ENCODE measurements around the gene SREK1. TPM values are rescaled to one million over a fixed set of nuclear protein-coding genes. Genes with fewer than 3 reads are reported as not detected.

SREK1 gene
- total RNA-seq, 1 donor from 2014 or later: 31.6 TPM

DNA sequence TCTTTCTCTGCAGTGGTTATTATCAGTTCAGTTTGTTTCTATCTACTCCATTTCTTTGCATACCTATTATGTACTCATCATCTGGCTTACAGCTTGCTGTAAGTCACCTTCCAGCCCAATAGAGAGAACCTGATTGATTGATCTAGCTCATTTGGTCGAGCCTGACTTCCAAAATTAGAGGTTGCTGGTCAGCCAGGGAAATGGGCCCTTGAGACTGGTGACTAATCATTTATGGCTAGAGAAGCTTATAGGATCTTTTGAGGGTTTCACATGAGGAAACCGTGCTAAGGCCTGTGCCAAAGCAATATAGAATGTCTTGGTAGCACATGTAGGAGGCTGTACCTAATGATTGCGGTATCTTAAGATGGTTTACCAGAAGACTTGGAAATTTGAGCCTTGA, 5.8 kb downstream of the SREK1 start:
- TF ChIP-seq, protein P1, sequence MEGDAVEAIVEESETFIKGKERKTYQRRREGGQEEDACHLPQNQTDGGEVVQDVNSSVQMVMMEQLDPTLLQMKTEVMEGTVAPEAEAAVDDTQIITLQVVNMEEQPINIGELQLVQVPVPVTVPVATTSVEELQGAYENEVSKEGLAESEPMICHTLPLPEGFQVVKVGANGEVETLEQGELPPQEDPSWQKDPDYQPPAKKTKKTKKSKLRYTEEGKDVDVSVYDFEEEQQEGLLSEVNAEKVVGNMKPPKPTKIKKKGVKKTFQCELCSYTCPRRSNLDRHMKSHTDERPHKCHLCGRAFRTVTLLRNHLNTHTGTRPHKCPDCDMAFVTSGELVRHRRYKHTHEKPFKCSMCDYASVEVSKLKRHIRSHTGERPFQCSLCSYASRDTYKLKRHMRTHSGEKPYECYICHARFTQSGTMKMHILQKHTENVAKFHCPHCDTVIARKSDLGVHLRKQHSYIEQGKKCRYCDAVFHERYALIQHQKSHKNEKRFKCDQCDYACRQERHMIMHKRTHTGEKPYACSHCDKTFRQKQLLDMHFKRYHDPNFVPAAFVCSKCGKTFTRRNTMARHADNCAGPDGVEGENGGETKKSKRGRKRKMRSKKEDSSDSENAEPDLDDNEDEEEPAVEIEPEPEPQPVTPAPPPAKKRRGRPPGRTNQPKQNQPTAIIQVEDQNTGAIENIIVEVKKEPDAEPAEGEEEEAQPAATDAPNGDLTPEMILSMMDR (IDR thresholded peaks at IDR 0.05): no peak
- H3K4me1 ChIP-seq: peaks cover 0 to 6% of the 10 kb centered on the region in 2 donors
- no peaks in the 10 kb centered on the region for H3K27me3 ChIP-seq
- no peak overlapping the region for H3K27ac ChIP-seq
- DNase-seq (ENCODE audit: low spot score in 2 of 2): no peak
- no peaks in the 10 kb centered on the region for H3K9me3 ChIP-seq
- H3K36me3 ChIP-seq: no peaks in the 10 kb centered on the region
- intact Hi-C loops (cut with DNase I): no loop called here
- no peak overlapping the region for H3K4me3 ChIP-seq

DNA sequence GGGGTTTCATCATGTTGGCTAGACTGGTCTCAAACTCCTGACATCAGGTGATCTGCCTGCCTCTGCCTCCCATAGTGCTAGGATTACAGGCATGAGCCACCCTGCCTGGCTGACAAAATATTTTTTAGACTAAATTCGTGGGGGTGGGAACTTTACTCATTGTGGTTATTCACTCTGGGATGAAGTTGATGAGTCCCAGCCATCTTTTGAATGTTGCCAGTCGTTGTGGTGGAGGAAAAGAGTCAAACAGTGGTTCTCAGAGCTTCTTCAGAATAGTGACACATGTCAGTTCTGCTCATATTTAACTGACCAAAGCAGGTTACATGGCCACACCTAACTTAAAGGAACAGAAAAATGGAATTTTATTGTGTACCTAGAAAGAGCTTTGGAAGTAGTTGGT, 6.9 kb downstream of the SREK1 start:
- Histone ChIP-seq H3K27me3 (no peaks in the 10 kb centered on the region), H3K36me3 (no peaks in the 10 kb centered on the region), H3K27ac (no peak overlapping the region), H3K4me3 (no peak overlapping the region), H3K9me3 (no peaks in the 10 kb centered on the region), H3K4me1 (peaks cover 0 to 6% of the 10 kb centered on the region in 2 donors)
- TF ChIP-seq, protein P1 (IDR thresholded peaks at IDR 0.05): no peak
- intact Hi-C loops (cut with DNase I): no loop called here
- DNase-seq (ENCODE audit: low spot score in 2 of 2): no peak

DNA sequence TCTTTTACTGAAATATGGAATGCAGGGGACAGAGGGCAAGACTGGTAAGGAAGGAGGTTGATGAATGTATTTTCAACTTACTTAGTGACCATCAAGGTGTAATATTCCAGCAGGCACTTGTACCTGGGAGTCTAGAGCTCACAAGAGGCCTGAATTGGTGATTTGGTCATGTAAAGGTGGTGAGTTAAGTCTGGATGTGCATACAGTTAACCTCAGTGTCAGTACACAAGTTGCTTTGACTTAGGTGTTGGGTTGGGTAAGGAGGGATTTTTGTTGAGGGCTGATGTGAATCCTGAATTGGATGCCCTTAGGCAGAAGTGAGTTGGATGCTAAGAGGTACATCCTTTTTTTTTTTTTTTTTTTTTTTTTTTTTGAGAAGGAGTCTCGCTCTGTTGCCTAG, 7.4 kb downstream of the SREK1 start:
- Histone ChIP-seq H3K27ac (no peak overlapping the region), H3K36me3 (no peaks in the 10 kb centered on the region), H3K4me1 (peaks cover 0 to 6% of the 10 kb centered on the region in 2 donors), H3K9me3 (no peaks in the 10 kb centered on the region), H3K4me3 (no peak overlapping the region), H3K27me3 (no peaks in the 10 kb centered on the region)
- TF ChIP-seq, protein P1 (IDR thresholded peaks at IDR 0.05): no peak
- intact Hi-C loops (cut with DNase I): no loop called here
- DNase-seq (ENCODE audit: low spot score in 2 of 2): no peak

DNA sequence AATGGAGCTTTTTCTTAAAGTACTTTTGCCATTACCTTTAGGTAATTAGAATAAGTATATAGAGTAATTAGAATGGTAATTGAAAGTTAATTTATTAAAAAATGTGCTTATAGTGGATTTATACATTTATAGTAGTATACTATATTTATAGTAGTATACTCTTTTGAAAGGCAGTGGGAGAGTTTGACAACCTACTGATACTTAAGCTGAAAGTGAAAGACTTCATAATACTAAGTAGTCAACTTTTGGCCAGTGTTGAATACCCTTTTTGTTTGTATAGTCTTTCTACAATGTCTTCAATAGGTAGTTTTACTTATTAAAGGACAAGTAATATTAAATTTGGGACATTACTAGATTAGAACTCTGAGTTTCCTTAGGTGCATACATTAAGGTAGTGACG, 12.9 kb downstream of the SREK1 start:
- Histone ChIP-seq H3K27ac (no peak overlapping the region), H3K4me1 (no peaks in the 10 kb centered on the region), H3K4me3 (no peak overlapping the region), H3K27me3 (no peaks in the 10 kb centered on the region), H3K36me3 (peaks cover 22% of the 10 kb centered on the region in 2 donors), H3K9me3 (no peaks in the 10 kb centered on the region)
- DNase-seq (ENCODE audit: low spot score in 2 of 2): no peak
- TF ChIP-seq, protein P1 (IDR thresholded peaks at IDR 0.05): no peak
- intact Hi-C loops (cut with DNase I): no loop called here

DNA sequence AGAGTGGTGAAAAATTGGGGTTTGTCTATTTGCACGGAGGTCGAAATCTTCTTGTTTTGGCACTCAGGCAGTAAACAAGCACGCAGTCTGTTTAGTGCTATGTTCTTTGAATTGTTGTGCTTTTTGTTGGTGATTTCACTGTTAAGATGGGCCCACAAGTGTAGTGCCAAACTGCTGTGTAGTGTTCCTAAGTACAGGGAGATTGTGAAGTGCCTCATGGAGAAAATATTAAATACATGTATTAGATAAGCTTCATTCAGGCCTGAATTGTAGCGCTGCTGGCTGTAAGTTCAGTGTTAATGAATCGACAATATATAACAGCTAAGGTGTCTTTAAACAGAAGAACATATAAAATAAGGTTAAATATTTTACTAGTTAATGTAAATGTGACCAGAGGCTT, 17.3 kb downstream of the SREK1 start:
- intact Hi-C loops (cut with DNase I): no loop called here
- no peaks in the 10 kb centered on the region for H3K27me3 ChIP-seq
- H3K4me3 ChIP-seq: no peak overlapping the region
- peaks cover 51 to 63% of the 10 kb centered on the region in 2 donors for H3K36me3 ChIP-seq
- no peak for DNase-seq (ENCODE audit: low spot score in 2 of 2)
- no peak overlapping the region for H3K27ac ChIP-seq
- no peaks in the 10 kb centered on the region for H3K4me1 ChIP-seq
- H3K9me3 ChIP-seq: no peaks in the 10 kb centered on the region
- TF ChIP-seq, protein P1 (IDR thresholded peaks at IDR 0.05): no peak

Data from ascending aorta (tissue), 2 donors.